ENCODE results near the gene FLYWCH1.
"Not testable (repeated sequence)": the region's sequence is repeated elsewhere in the genome, so short reads cannot be mapped to it uniquely, and the experiment has no call there.

FLYWCH1 gene

DNA sequence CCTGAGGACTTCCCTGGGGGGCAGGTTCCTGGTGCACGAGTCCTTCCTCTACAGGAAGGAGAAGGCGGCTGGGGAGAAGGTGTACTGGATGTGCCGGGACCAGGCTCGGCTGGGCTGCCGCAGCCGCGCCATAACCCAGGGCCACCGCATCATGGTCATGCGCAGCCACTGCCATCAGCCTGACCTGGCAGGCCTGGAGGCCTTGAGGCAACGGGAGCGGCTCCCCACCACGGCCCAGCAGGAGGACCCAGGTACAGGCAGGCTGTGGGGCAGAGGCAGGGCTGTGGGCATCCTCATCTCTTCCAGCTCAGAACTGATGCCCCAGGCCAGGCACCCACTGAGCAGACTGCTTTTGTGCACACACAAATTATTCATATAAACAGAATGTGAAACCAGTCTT is 26.5 kb downstream of the FLYWCH1 start:
- TF ChIP-seq POLR2A (IDR thresholded peaks at IDR 0.05; ENCODE audit: extremely low read depth, insufficient read length) = no peak
- no peak for TF ChIP-seq MAX (IDR thresholded peaks at IDR 0.05; ENCODE audit: low read depth, low read length)
- TF ChIP-seq CTCF (IDR thresholded peaks at IDR 0.05; ENCODE audit: low read depth, low read length) = no peak
- no peak for TF ChIP-seq MYC (IDR thresholded peaks at IDR 0.05; ENCODE audit: low read depth, low read length)

DNA sequence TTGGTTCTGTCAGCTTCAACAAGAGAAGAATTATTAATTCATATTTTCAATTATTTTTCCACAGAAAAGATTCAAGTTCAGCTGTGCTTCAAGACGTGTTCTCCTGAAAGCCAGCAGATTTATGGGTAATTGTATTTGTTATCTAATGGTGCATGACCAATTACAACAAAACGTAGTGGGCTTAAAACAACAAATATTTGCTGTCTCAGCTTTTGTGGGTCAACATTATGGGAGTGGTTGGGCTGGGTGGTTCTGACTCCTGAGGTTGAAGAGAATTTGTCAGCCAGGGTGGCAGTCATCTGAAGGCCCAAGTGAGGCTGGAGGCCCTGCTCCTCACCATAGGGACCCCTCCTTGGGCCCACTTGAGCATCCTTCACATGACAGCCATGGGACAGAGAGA is 28.2 kb downstream of the FLYWCH1 start:
- no peak for DNase-seq (ENCODE audit: low read depth)
- no peak for TF ChIP-seq MYC (IDR thresholded peaks at IDR 0.05; ENCODE audit: low read depth, low read length)
- TF ChIP-seq MAX (IDR thresholded peaks at IDR 0.05; ENCODE audit: low read depth, low read length) = no peak
- TF ChIP-seq POLR2A (IDR thresholded peaks at IDR 0.05; ENCODE audit: extremely low read depth, insufficient read length) = no peak
- TF ChIP-seq CTCF (IDR thresholded peaks at IDR 0.05; ENCODE audit: low read depth, low read length) = no peak
- no peak overlapping the region for H3K4me3 ChIP-seq (ENCODE audit: low read depth, low read length)

More for the DNA sequence above, 26.5 kb downstream of the FLYWCH1 start:
- no peak overlapping the region for H3K4me3 ChIP-seq (ENCODE audit: low read depth, low read length)
- no peak for DNase-seq (ENCODE audit: low read depth)

DNA sequence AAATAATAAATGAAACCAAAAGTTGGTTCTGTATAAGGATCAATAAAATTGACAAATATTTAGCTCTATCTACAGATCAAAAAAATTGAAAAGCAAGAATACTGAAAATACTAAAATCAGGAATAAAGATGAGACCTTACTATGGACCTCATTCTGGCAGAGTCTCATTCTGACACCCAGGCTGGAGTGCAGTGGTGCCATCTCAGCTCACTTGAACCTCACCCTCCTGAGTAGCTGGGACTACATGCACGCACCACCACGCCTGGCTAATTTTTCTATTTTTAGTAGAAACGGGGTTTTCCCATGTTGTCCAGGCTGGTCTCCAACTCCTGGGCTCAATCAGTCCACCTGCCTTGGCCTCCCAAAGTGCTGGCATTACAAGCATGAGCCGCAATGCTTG is 30.3 kb downstream of the FLYWCH1 start:
- H3K4me3 ChIP-seq (ENCODE audit: low read depth, low read length) = no peak overlapping the region
- no peak for DNase-seq (ENCODE audit: low read depth)
- TF ChIP-seq MYC (IDR thresholded peaks at IDR 0.05; ENCODE audit: low read depth, low read length) = no peak
- no peak for TF ChIP-seq POLR2A (IDR thresholded peaks at IDR 0.05; ENCODE audit: extremely low read depth, insufficient read length)
- no peak for TF ChIP-seq CTCF (IDR thresholded peaks at IDR 0.05; ENCODE audit: low read depth, low read length)
- no peak for TF ChIP-seq MAX (IDR thresholded peaks at IDR 0.05; ENCODE audit: low read depth, low read length)

DNA sequence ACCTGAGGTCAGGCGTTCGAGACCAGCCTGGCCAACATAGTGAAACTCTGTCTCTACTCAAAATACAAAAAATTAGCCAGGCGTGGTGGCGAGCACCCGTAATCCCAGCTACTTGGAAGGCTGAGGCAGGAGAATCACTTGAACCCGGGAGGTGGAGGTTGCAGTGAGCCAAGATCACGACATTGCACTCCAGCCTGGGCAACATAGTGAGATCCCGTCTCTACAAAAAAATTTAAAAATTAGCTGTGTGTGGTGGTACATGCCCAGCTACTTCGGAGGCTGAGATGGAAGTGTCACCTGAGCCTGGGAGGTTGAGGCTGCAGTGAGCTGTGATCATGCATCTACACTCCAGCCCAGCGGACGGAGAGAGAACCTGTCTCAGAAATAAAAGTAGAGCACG is 32.0 kb downstream of the FLYWCH1 start:
- DNase-seq (ENCODE audit: low read depth); H3K4me3 ChIP-seq (ENCODE audit: low read depth, low read length): not testable (repeated sequence)

DNA sequence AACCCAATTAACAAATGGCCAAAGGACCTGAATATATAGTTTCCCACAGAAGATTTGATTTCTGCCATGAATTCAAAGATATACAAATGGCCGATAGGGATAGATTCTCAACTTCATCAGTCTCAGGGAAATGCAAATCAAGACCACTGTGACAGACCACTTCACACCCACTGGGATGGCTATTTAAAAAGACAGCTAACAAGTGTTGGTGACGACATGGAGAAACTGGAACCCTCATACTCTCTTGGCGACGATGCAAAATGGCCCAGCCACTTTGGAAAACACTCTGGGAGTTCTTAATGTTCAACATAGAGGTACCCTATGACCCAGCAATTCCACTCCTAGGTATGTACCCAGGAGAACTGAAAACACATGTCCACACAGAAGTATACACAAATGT is 34.9 kb downstream of the FLYWCH1 start:
- TF ChIP-seq CTCF (IDR thresholded peaks at IDR 0.05; ENCODE audit: low read depth, low read length) (no peak), MYC (IDR thresholded peaks at IDR 0.05; ENCODE audit: low read depth, low read length) (no peak), POLR2A (IDR thresholded peaks at IDR 0.05; ENCODE audit: extremely low read depth, insufficient read length) (no peak), MAX (IDR thresholded peaks at IDR 0.05; ENCODE audit: low read depth, low read length) (no peak)
- no peak for DNase-seq (ENCODE audit: low read depth)
- H3K4me3 ChIP-seq (ENCODE audit: low read depth, low read length) = no peak overlapping the region

DNA sequence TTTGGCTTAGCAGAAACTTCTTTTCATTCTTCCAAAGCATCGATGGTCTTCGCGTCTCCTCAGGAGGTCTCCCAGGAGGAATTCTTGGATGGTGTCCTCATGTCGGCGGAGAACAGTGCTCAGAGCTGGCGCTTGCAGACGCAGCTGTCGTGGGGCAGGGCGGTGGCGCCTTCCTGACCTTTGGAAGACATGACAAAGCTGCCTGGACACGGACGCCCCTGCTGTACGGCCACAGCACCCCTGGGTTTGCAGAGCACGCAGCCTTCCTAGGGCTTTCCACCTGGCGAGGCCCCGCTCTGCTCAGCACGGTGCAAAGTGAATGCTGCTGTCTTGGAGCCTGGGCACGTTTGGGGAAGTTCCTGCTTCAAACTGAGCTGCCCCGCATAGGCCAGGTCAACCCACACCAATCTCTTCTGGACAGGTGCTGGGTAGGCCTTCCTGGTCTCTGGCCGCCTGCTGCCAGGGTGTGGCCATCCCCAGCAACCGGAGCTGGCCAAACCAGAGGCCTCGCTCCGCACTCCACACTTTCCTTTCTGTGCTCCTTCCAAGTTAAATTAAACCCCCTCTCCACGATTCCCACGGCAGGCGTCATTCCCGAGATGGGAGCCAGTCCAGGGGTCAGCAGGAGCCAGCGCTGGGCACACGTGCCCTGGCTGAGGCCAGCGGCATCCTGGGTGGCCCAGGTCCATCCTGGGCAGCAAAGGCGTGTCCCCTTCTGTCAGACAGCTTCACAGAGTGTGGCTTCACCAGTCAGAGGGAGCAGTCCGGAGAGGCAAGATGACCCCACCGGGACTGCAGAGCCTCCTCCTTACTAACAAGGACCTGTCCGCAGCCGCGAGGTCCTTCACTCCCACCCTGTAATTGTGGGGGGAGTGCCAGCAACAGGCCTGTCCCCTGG is 37.3 kb downstream of the FLYWCH1 start:
- DNase-seq (ENCODE audit: low read depth) = no peak
- TF ChIP-seq MAX (IDR thresholded peaks at IDR 0.05; ENCODE audit: low read depth, low read length) = no peak
- TF ChIP-seq CTCF (IDR thresholded peaks at IDR 0.05; ENCODE audit: low read depth, low read length) = no peak
- no peak for TF ChIP-seq POLR2A (IDR thresholded peaks at IDR 0.05; ENCODE audit: extremely low read depth, insufficient read length)
- no peak for TF ChIP-seq MYC (IDR thresholded peaks at IDR 0.05; ENCODE audit: low read depth, low read length)
- no peak overlapping the region for H3K4me3 ChIP-seq (ENCODE audit: low read depth, low read length)

Measured in NB4 (cell line).